Ovary (tissue), 3 donors: ENCODE data around the gene XXYLT1.

Experiments
- CTCF ChIP-seq, 3 donors: fragments of 450-650 bp in 2 of 3; fragments of 200-600 bp in 1 of 3; IDR thresholded peaks; one replicate each; pipeline versions ENCODE4 v1.5.1 to v1.8.0; 2016 to 2022; ENCODE audit warnings: antibody characterized with exemption in 3 of 3, mild to moderate bottlenecking in 1 of 3
- EP300 ChIP-seq: sonication (generic); formaldehyde crosslinking; IDR thresholded peaks from one replicate; pipeline ENCODE4 v1.6.1; 2017; ENCODE audit warnings: antibody characterized with exemption
- POLR2A ChIP-seq: fragments of 450-650 bp; IDR thresholded peaks from one replicate; pipeline ENCODE4 v1.6.1; 2017; ENCODE audit warnings: antibody characterized with exemption, mild to moderate bottlenecking, moderate library complexity
- donor health status: DM: no; HTN: no; CAD: no.

DNA sequence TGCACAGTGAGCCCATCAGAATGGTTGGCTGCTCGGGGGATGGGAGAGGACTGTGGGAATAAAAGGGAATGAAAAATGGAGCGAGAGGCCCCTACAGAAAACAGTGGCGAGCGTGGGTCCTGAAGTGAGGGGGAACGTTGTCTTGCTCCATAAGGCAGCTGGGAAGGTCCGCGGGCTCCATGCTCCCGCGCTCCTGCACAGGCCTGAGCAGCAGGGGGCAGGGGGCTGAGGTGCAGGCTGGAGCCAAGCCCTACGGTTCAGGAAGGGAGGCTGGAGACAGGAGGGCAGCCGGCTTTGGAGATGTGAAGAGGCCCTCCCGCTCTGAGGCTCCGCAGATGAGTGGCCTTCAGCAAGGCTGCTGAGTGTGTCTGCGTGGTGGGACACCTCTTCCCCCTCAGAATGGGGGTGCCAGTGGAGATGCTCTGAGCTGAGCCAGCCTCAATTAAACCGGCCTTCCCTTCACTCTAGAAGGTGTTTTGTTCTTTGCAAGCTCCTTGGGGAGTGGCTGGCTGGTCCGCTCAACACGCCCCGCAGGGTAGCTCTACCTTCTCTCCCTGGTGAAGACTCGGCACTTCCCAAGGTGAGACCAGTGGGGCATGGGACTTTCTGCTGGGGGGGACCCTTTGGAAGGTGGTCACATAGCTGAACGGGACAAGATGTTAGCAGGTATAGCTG is 208.0 kb downstream of the XXYLT1 start:
- no peak for TF ChIP-seq CTCF (IDR thresholded peaks at IDR 0.05)
- TF ChIP-seq POLR2A, result no peak
- TF ChIP-seq EP300, result no peak
